Smooth muscle cell (in vitro differentiated cells): ENCODE results near the gene FKBP2. TPM values are rescaled to one million over a fixed set of nuclear protein-coding genes. Genes with fewer than 3 reads are reported as not detected.

Experiments used
- DNase-seq: peaks from one replicate; lab custom pipeline; 2025; ENCODE audit not compliant: unreplicated experiment; lab: John Stamatoyannopoulos, UW
- H2AFZ ChIP-seq: fragments of 200-600 bp; sonication (generic); 2 replicates; pipeline ENCODE4 v1.6.0; 2016; ENCODE audit warnings: antibody characterized with exemption, low read depth, mild to moderate bottlenecking
- H3F3A ChIP-seq: fragments of 200-600 bp; sonication (generic); 2 replicates; pipeline ENCODE4 v1.6.0; 2017; ENCODE audit warnings: antibody characterized with exemption, low read depth
- H3K27ac ChIP-seq: fragments of 200-600 bp; sonication (generic); 2 replicates; pipeline ENCODE4 v1.5.1; 2016; ENCODE audit warnings: low read depth, mild to moderate bottlenecking
- H3K27me3 ChIP-seq: fragments of 200-600 bp; sonication (generic); 2 replicates; pipeline ENCODE4 v1.6.1; 2016; ENCODE audit warnings: low read depth, mild to moderate bottlenecking
- H3K36me3 ChIP-seq: fragments of 200-600 bp; sonication (generic); 2 replicates; pipeline ENCODE4 v1.5.1; 2016; ENCODE audit warnings: low read depth
- H3K4me1 ChIP-seq: fragments of 200-600 bp; sonication (generic); 2 replicates; pipeline ENCODE4 v1.5.1; 2016; ENCODE audit warnings: low read depth
- H3K4me2 ChIP-seq: fragments of 200-600 bp; sonication (generic); 2 replicates; pipeline ENCODE4 v1.6.0; 2016; ENCODE audit warnings: mild to moderate bottlenecking
- H3K4me3 ChIP-seq: fragments of 200-600 bp; sonication (generic); 2 replicates; pipeline ENCODE4 v1.5.1; 2016; ENCODE audit warnings: mild to moderate bottlenecking
- H3K79me2 ChIP-seq: fragments of 200-600 bp; sonication (generic); 2 replicates; pipeline ENCODE4 v1.6.0; 2016; ENCODE audit warnings: low read depth, mild to moderate bottlenecking
- H3K9ac ChIP-seq: fragments of 200-600 bp; sonication (generic); 2 replicates; pipeline ENCODE4 v1.6.0; 2016; ENCODE audit warnings: low read depth
- H3K9me3 ChIP-seq: fragments of 200-600 bp; sonication (generic); replicated peaks from 2 replicates; pipeline ENCODE4 v1.5.1; 2016; ENCODE audit warnings: low read depth
- H4K20me1 ChIP-seq: fragments of 200-600 bp; sonication (generic); 2 replicates; pipeline ENCODE4 v1.6.0; 2016; ENCODE audit warnings: low read depth
- CTCF ChIP-seq: fragments of 200-600 bp; sonication (generic); IDR thresholded peaks from 2 replicates; pipeline ENCODE4 v1.5.1; 2017; ENCODE audit warnings: borderline replicate concordance, mild to moderate bottlenecking, antibody characterized with exemption; ENCODE audit not compliant: insufficient read depth, poor library complexity, severe bottlenecking
- WGBS: methylation state at CpG from one replicate; pipeline ENCODE4 v1.1.7; 2016; ENCODE audit warnings: low lambda C conversion rate; 5-methylcytosine and 5-hydroxymethylcytosine counted together
- polyA plus RNA-seq: library from polyadenylated mRNA; unstranded; fragments of >200 nt; fragmentation: Nextera tagmentation; extraction: Ambion mirVana; gene quantifications from 2 replicates; pipeline ENCODE4 v1.2.1, GENCODE V29; 2016
- total RNA-seq: library from RNA; depleted of rRNA; stranded (reverse); fragments of >200 nt; gene quantifications from 2 replicates; pipeline ENCODE4 v1.2.3, GENCODE V29; 2014

The FKBP2 gene
- total and polyA plus RNA-seq, 2 experiments from 2014 or later = 51.3 to 231 TPM

DNA sequence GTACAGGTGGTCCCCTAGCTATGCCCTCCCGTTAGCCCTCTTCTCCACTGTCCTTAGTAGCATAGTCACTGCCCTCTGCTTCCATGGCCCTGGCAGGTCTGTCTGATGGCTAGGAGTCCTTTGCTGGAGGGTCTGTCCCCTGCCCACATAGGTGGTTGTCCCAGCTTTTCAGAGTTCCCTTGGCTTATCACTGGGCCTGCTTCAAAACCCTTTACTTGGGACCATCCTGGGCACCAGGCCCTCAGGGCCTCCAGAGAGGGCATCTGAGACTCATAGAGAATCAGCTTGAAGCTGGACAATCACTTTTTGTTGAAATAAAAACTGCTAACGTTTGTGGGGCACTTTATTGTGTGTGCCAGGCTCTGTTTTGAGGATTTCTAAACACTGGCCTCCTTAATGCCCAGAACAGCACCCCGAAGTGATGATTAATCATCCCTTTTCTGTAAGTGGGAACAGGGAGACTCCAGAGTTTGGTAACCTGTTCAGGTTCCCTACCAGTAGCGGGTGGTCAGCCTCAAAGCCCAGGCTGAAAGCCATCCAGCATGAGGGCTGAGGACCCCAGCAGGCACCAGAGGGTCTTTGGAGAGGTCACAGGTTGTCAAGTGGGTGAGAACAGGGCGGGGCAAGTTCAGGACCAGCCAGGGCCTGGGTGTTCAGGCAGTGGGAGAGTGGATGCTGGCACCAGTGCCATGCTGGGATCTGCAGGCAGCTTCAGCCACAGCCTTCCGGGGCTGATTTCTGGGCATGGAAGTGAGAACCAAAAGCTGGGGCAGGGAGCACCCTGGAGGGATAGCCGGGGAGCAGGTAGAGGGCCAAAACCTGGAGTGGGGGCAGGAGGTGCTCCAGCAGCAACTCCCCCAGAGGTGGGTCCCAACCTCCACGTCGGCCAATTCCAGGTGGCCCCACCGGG, 49.7 kb downstream of the FKBP2 start:
- 57% methylated on average over 10 of the region's 10 CpGs for WGBS
- Histone ChIP-seq H3F3A (no peaks in the 10 kb centered on the region), H4K20me1 (peaks cover 20% of the 10 kb centered on the region), H3K4me1 (peaks cover 9% of the 10 kb centered on the region), H3K27ac (no peak overlapping the region), H3K79me2 (no peaks in the 10 kb centered on the region), H3K4me2 (no peak overlapping the region), H3K36me3 (no peaks in the 10 kb centered on the region), H2AFZ (no peak overlapping the region), H3K9me3 (no peaks in the 10 kb centered on the region), H3K27me3 (peaks cover 59% of the 10 kb centered on the region), H3K9ac (no peak overlapping the region), H3K4me3 (no peak overlapping the region)
- TF ChIP-seq CTCF = no peak
- DNase-seq = no peak

- WGBS = 7% methylated on average over 23 of the region's 45 CpGs
- no peak within 1 kb of the TSS for H2AFZ ChIP-seq
- H3K36me3 ChIP-seq = no peaks in the 10 kb centered on the region
- peaks cover 66% of the 10 kb centered on the region for H3K27me3 ChIP-seq
- no peak within 1 kb of the TSS for H3K9ac ChIP-seq
- no peaks in the 10 kb centered on the region for H3K9me3 ChIP-seq
- H3K79me2 ChIP-seq = no peaks in the 10 kb centered on the region
- peak within 1 kb of the TSS; percentile 88 for H3K4me2 ChIP-seq
- H4K20me1 ChIP-seq = peaks cover 20% of the 10 kb centered on the region
- H3F3A ChIP-seq = no peaks in the 10 kb centered on the region
- peak within 1 kb of the TSS; percentile 44 for H3K4me3 ChIP-seq
- H3K27ac ChIP-seq = no peak within 1 kb of the TSS
- peaks cover 7% of the 10 kb centered on the region for H3K4me1 ChIP-seq
- no peak for DNase-seq
- TF ChIP-seq CTCF = no peak
These were observed 50.4 kb downstream of the FKBP2 start, which contains the start of gene KCNK4 for GRCh38 chr11:64291262-64291751. Gene KCNK4, plus strand, starts transcription at chr11:64291302. Its CDS starts 1,717 bp downstream, at chr11:64293019.

- Histone ChIP-seq H3K4me2 (peak overlapping the region; percentile 88), H3F3A (no peaks in the 10 kb centered on the region), H3K9me3 (no peaks in the 10 kb centered on the region), H2AFZ (no peak overlapping the region), H3K4me3 (peak overlapping the region; percentile 44), H3K27ac (no peak overlapping the region), H3K9ac (no peak overlapping the region), H3K36me3 (no peaks in the 10 kb centered on the region), H3K4me1 (peaks cover 5% of the 10 kb centered on the region), H4K20me1 (peaks cover 20% of the 10 kb centered on the region), H3K79me2 (no peaks in the 10 kb centered on the region), H3K27me3 (peaks cover 72% of the 10 kb centered on the region)
- 4% methylated on average over 18 of the region's 96 CpGs for WGBS
- no peak for TF ChIP-seq CTCF
- no peak for DNase-seq
These were observed 51.0 kb downstream of the FKBP2 start for GRCh38 chr11:64291752-64292459.
